SW480 (cell line): ENCODE results near the gene SLC4A8.

ENCODE experiments used
- DNase-seq: peaks from one replicate; pipeline ENCODE4 v3.0.0-alpha.2; 2016; ENCODE audit warnings: low spot score

The SLC4A8 gene

GRCh38 chr12:51424662-51425539, at the start of gene SLC4A8:
SLC4A8 (plus strand) TSS chr12:51424831; CDS start chr12:51424988, 157 bp downstream.
- peak; percentile 86 for DNase-seq

- DNase-seq: no peak
Observed at GRCh38 chr12:51374856-51375255, 49.8 kb upstream of the SLC4A8 start.

- DNase-seq: no peak
Observed at GRCh38 chr12:51377099-51377984, 47.3 kb upstream of the SLC4A8 start.

- no peak for DNase-seq
Observed at GRCh38 chr12:51378749-51379148, 45.9 kb upstream of the SLC4A8 start.

- DNase-seq: no peak
Observed at GRCh38 chr12:51379571-51379970, 45.1 kb upstream of the SLC4A8 start.

- no peak for DNase-seq
Observed at GRCh38 chr12:51381226-51382079, 43.2 kb upstream of the SLC4A8 start.

DNA sequence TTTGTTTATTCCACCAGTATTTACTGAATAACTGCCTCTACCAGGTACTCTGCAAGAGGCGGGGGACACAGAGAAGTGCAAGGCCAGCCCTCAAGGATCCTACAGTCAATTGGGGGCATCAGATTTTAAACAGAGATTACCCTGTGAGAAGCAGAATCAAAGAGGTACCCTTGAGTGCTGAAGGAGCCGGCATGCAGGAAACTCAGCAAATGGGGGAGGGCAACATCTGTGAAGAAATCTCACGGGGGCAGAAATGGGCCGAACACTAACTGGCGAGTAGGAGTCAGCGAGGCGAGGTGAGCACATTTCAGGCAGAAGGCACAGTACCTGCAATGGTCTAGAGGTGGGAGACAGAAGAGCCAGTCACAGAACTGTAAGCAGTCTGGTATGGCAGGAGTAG, 42.5 kb upstream of the SLC4A8 start:
- DNase-seq: no peak

GRCh38 chr12:51383269-51383905, 41.2 kb upstream of the SLC4A8 start:
- no peak for DNase-seq

- DNase-seq: no peak
Observed at GRCh38 chr12:51386351-51386750, 38.3 kb upstream of the SLC4A8 start.

GRCh38 chr12:51388069-51388799, 36.4 kb upstream of the SLC4A8 start:
- DNase-seq: no peak

DNA sequence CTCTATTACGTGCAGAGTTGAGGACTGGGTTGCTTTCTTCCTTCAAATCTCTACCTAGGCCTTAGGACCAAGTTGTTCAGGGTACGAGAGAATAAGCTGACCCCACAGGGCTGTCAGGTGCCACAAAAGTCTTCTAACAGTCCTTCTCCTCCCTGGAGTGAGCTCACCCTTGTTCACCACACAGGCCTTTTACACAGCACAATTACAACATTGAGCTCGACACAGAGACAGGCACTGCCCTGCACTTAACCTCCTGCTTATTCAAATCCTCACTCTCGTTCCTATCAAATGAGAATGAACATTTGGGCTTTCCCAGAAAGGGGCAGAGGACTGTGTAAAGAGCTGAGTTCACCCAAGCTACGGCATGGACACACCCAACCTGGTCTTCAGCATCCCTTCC, 35.8 kb upstream of the SLC4A8 start:
- DNase-seq: no peak

- no peak for DNase-seq
Observed at GRCh38 chr12:51389302-51389999, 35.2 kb upstream of the SLC4A8 start.

GRCh38 chr12:51390457-51390856, 34.2 kb upstream of the SLC4A8 start:
- no peak for DNase-seq

GRCh38 chr12:51390891-51391282, 33.7 kb upstream of the SLC4A8 start:
- peak; percentile 33 for DNase-seq

GRCh38 chr12:51391283-51392123, 33.1 kb upstream of the SLC4A8 start, which contains the start of gene GALNT6:
GALNT6 (minus strand) TSS chr12:51391406; CDS start chr12:51379781, 11,625 bp downstream.
- peak; percentile 69 for DNase-seq

- DNase-seq: no peak
Observed at GRCh38 chr12:51392556-51393237, 31.9 kb upstream of the SLC4A8 start.

DNA sequence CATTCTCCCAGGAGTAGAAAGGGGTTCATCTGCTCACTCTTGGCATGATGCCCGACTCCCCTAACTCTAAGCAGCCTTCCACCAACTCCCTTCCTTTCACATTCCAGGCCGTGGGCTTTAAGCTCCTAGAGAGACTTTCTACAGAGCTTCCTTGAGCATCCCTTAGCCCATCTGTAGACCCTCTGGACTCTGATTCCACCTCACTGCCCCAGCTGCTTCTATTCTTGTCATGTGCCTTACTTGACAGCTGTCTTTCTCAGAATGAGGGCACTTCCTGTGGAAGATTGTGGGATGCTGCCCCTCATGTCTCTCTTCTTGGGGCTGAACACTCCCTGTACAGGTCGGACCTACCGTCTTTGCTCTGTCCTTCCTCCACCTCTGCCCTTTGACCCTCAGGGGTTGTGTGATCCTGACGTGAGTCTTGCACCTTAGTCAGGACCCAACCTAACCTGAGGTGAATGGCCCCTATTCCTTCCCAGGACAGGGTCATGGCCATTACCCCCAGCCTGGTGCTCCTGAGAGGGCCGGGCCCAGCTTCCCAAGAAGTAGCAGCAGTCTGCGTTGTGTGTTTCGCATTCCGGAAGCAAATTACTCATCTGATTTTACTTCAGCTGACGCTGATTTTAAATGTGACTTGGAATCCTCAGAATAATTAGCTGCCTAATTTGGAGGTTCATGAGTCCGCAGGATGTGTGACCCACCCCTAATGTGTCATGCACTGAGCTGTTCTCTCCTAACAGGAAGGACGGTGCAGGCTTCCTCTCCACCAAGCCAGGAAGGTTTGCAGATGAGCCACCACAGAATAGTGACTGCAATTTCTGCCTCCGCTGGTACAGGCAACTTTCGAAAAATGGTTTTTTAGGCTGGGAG, 30.7 kb upstream of the SLC4A8 start:
- DNase-seq: peak; percentile 36
